ENCODE data around the gene TSPEAR. TPM values are rescaled to one million over a fixed set of nuclear protein-coding genes. Genes with fewer than 3 reads are reported as not detected.
"Not testable (repeated sequence)": the region's sequence is repeated elsewhere in the genome, so short reads cannot be mapped to it uniquely, and the experiment has no call there.

Gene TSPEAR
- total RNA-seq, 2 experiments from 2014 or later = not detected

DNA sequence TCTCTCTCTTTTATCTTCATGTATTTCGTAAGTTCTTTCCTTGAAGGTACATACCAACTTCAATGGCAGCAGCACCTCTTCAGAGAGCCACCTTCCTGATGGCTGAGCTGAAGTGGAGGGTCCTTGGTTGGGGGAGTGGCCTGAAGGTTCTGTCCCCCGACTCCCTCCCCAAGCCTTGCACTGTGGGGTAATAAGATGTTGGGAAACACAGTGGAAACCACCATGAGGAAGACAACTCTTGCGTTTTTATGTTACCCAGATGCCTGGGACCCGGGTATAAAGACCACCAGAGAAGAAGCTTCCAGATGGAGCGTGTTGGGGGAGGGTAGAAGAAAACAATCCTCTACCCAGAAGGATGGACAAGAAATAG is 52.8 kb downstream of the TSPEAR start:
- CTCF ChIA-PET = no interaction called here
- POLR2A ChIA-PET = no interaction called here

GRCh38 chr21:44657635-44658540 is 53.5 kb downstream of the TSPEAR start, which contains the start of gene KRTAP12-3:
KRTAP12-3 (plus strand) TSS chr21:44657932; CDS start chr21:44657980, 48 bp downstream.
- POLR2A ChIA-PET = no interaction called here
- CTCF ChIA-PET = no interaction called here

DNA sequence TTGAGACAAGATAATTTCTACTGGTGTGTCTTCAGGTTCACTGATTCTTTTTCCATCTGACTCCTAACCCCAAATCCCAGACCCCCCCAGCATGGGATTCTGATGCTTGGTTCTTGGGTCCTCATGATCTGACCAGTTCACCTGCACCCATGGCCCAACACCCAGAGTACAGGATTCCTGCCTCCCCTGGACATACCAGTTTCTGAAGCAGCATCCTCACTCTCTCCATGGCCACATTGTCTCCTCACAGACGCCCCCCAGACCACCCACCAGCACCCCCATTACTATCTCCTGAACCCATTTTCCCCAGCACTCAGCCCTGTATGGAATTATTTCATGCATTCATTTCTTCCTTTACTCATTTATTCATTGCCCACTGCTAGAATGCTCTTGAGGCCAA is 54.5 kb downstream of the TSPEAR start:
- CTCF ChIA-PET = no interaction called here
- POLR2A ChIA-PET = no interaction called here

- POLR2A ChIA-PET = no interaction called here
- CTCF ChIA-PET = no interaction called here
Observed at GRCh38 chr21:44654576-44655175, 56.7 kb downstream of the TSPEAR start, which contains the start of gene KRTAP12-4. KRTAP12-4 (minus strand) TSS chr21:44654659; CDS start chr21:44654614, 45 bp downstream.

GRCh38 chr21:44653656-44654575 is 57.5 kb downstream of the TSPEAR start:
- ChIA-PET POLR2A (no interaction called here), CTCF (interaction anchor here (0.8 kb wide), 1 partner anchor 86 kb away, joined by 3 read pairs; no protein-coding TSS in a partner anchor)

DNA sequence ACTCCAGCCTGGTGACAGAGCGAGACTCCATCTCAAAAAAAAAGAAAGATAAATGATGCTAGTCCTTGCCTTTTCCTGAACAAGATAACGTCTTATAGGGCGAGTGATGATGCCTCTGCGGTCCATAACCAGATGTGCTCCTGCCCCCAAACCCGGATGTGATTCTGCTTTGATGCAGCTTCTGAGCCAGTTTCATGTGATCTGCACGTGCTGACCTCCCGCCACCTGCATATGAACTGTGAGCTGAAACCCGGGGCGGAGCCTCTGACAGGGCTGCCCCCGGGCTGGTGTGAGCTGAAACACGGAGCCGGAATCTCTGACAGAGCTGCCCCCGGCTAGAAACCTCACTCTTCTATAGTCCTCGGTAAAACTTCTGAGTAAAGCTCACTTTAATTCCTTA is 58.2 kb downstream of the TSPEAR start:
- ChIA-PET POLR2A (no interaction called here), CTCF (interaction anchor here (0.8 kb wide), 1 partner anchor 87 kb away, joined by 3 read pairs; no protein-coding TSS in a partner anchor)

- CTCF ChIA-PET = no interaction called here
- POLR2A ChIA-PET = no interaction called here
Observed at GRCh38 chr21:44650973-44651675, 60.2 kb downstream of the TSPEAR start.

DNA sequence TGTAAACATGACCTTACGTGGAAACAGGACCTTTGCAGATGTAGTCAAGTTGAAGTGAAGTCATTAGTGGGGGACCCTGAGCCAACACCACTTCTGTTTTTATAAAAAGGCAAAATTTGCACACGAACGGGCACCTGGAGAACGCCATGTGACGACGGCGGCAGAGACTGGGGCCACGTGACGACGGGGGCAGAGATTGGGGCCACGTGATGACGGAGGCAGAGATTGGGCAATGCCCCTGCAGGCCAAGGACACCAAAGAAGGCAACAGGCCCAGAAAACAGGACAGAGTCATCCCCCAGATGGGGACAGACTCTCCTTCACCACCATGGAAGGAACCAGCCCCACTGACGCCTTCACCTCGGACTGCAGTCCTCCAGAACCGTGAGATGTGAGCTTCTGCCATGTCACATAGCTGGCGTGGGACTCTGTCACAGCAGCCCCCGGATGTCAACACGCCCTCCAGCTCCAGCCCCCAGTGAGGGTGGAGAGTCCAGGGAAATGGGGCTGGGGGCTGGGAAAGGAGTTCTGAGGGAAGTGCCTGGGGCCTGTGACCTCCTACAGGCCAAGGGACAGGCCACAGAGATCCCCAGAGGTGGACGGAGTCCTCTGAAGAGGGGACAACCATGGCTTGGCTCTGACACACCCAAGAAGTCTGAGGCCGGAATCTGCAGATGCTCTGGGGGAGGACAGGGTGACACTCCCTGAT is 61.0 kb downstream of the TSPEAR start:
- POLR2A ChIA-PET = no interaction called here

GRCh38 chr21:44649521-44650100 is 61.8 kb downstream of the TSPEAR start:
- POLR2A ChIA-PET = no interaction called here
- CTCF ChIA-PET = no interaction called here

More for the DNA sequence above, 61.0 kb downstream of the TSPEAR start:
- CTCF ChIA-PET = no interaction called here

DNA sequence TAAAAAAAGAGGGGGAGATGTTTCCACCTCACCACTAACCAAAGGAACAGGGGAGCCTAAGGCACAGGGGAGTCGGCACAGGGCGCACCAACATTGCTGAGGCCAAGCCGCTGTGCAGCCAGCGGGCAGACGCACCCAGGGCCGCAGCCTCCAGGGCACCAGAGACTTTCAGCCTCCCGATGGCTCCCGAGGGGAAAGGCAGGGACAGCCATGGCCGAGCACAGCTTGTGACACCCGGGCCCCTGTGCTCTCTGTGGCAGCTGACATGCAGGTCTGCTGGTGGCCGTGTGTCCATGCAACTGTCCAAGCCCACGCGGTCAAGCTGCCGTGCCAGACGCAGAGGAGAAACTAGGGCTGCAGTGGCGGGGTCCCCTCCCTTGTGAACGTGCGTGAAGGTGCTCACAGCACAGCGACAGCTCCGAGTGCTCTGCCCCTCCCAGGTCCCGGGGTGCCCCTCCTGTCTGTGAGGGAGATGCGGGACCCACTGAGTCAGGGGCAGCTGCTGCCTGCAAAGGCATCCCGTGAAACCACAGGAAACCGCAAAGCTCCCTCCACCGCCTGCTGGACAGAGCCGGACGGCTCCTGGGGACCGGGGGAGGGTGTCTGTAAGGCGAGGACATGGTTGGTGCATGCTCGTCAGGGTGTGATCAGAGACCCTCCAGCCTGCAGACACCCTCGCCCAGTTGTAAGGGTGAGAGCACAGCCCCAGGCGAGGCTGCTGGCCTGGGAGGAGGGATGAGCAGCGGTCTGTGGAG is 62.6 kb downstream of the TSPEAR start:
- ChIA-PET POLR2A (no interaction called here), CTCF (no interaction called here)

DNA sequence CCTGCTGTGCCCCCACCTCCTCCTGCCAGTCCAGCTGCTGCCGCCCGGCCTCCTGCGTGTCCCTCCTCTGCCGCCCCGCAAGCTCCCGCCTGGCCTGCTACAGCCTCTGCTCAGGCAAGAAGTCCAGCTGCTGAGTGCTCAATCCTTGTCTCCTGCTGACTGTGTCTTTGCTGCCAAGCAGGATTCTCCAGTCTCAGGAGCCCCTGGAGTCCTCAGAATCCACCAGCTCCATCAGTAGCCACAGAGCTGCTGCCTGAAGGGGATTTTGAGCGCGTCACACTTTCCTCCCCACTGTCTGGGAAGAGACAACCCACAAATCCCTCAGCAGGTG is 64.2 kb downstream of the TSPEAR start:
- POLR2A ChIA-PET = no interaction called here
- CTCF ChIA-PET = no interaction called here

DNA sequence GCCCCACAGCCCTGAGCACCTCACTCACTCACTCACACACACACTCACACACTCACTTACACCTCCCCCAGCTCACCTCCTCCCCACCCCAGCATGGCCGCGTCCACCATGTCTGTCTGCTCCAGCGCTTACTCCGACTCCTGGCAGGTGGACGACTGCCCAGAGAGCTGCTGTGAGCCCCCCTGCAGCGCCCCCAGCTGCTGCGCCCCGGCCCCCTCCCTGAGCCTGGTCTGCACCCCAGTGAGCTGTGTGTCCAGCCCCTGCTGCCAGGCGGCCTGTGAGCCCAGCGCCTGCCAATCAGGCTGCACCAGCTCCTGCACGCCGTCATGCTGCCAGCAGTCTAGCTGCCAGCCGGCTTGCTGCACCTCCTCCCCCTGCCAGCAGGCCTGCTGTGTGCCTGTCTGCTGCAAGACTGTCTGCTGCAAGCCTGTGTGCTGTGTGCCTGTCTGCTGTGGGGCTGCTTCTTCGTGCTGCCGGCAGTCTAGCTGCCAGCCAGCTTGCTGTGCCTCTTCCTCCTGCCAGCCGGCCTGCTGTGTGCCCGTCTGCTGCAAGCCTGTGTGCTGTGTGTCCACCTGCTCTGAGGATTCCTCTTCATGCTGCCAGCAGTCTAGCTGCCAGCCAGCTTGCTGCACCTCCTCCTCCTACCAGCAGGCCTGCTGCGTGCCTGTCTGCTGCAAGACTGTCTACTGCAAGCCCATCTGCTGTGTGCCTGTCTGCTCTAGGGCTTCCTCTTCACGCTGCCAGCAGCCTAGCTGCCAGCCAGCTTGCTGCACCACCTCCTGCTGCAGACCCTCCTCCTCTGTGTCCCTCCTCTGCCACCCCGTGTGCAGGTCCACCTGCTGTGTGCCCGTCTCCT is 64.8 kb downstream of the TSPEAR start, which contains the start of gene KRTAP10-11:
TSS of gene KRTAP10-11 (plus strand) at position 49 of the 856 bp plus-strand sequence. CDS start at position 94, 45 bp downstream.
- CTCF ChIA-PET = not testable (repeated sequence)

DNA sequence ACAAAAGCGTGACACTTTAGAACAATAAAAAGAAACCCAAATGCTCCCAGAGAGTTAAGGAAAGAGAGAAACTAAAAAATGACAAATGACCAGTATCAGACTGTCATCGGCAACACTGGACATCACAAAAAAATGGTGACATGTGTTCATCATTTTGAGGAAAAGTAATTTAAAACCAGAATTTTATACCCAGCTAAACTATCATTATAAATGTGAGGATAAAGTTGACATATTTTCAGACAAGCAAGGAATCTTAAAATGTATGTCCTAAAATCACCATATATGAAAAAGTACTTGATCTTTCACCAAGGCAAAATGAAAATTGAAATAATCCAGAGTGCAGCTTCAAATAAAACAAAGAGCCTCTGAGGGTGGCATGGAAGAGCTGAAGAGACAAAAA is 66.5 kb downstream of the TSPEAR start:
- POLR2A ChIA-PET = no interaction called here
- CTCF ChIA-PET = no interaction called here

More for the DNA sequence above, 64.8 kb downstream of the TSPEAR start, which contains the start of gene KRTAP10-11:
- POLR2A ChIA-PET = not testable (repeated sequence)

DNA sequence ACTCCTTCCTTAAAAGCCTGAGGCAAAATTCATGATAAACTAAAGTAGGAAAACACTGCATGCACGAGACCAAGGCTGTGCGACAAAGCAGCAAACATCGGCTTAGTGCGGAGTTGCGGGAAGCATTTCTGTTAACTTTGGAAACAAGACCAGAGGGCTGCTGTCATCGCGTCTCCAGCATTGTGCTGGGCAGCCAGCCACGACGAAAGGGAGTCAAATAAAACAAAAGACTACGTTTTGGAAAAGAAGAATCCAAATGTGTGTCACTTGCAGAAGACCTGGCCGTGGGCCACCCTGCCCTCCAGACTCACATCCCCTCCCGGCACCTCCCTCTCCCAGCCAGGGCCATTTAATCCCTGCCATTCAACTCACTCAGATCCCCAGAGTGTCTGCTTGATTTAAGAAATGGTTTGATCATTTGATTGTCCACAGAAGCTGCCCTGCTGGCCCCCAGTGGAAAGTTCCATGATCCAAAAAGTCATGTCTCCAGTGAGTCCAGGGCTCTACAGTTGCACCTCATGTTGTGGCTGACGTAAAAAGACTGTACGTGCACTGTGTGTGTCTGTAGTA is 67.5 kb downstream of the TSPEAR start:
- ChIA-PET POLR2A (no interaction called here), CTCF (no interaction called here)

GRCh38 chr21:44640761-44641160 is 70.6 kb downstream of the TSPEAR start:
- ChIA-PET POLR2A (no interaction called here), CTCF (no interaction called here)

- ChIA-PET POLR2A (no interaction called here), CTCF (no interaction called here)
Observed at GRCh38 chr21:44639331-44639655, 72.1 kb downstream of the TSPEAR start.

Data from activated CD8-positive, alpha-beta memory T cell treated with anti-CD3 and anti-CD28 coated beads for 36 hours (primary cell).